Frontal cortex (tissue), 4 donors: Measurements from ENCODE around the gene WIZ. TPM values are rescaled to one million over a fixed set of nuclear protein-coding genes. Genes with fewer than 3 reads are reported as not detected.
"Not testable (repeated sequence)": the region's sequence is repeated elsewhere in the genome, so short reads cannot be mapped to it uniquely, and the experiment has no call there.

Experiments used
- DNase-seq, 2 donors: peaks; one replicate each; pipeline ENCODE4 v3.0.0; 2012; ENCODE audit warnings: low spot score in 2 of 2
- FAIRE-seq: peaks from 2 replicates; lab custom pipeline; 2012; peaks lifted over from hg19 to GRCh38; lab: Jason Lieb, UNC
- total RNA-seq: library from RNA; depleted of rRNA; stranded (reverse); fragments of >200 nt; gene quantifications from one replicate; pipeline ENCODE4 v1.2.3, GENCODE V29; 2014
- donor health status: control.
- donor health status: control.
- donor health status: control.

The WIZ gene
- total RNA-seq, result 10.6 TPM

GRCh38 chr19:15449620-15450527, at the start of gene WIZ:
WIZ (minus strand) TSS chr19:15449956; CDS start chr19:15448307, 1,649 bp downstream.
- FAIRE-seq (no peak), DNase-seq (peak; percentile 96 to 99)

- DNase-seq (no peak), FAIRE-seq (no peak)
Observed at GRCh38 chr19:15498910-15499309, 49.2 kb upstream of the WIZ start.

DNA sequence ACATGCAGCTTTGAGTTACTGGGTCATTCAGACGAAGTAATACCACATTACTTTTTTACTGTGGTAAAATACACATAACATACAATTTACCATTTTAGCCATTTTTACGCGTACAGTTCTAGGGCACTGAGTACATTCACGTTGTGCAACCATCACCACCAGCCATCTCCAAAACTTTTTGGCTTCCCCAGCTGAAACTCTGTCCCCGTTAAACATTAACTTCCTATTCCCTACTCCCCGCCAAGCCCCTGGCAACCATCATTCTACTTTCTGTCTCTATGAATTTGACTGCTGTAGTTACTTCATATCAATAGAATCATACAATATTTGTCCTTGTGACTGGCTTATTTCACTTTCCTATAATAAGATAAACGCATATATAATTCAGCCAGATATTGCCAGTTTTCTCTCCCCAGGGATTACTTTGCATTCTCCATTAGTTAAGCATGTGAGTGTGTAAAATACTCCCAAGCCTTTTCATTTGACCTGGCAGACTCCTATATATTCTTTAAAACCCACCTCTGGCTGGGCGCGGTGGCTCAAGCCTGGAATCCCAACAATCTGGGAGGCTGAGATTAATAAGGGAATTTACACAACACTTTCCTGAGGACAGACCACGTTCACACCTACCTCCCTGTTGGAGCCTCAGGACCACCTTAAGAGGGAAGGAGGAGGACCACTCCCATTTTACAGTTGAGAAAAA, 48.6 kb upstream of the WIZ start:
- DNase-seq, result no peak
- no peak for FAIRE-seq

GRCh38 chr19:15495151-15495550, 45.4 kb upstream of the WIZ start:
- FAIRE-seq (no peak), DNase-seq (no peak)

DNA sequence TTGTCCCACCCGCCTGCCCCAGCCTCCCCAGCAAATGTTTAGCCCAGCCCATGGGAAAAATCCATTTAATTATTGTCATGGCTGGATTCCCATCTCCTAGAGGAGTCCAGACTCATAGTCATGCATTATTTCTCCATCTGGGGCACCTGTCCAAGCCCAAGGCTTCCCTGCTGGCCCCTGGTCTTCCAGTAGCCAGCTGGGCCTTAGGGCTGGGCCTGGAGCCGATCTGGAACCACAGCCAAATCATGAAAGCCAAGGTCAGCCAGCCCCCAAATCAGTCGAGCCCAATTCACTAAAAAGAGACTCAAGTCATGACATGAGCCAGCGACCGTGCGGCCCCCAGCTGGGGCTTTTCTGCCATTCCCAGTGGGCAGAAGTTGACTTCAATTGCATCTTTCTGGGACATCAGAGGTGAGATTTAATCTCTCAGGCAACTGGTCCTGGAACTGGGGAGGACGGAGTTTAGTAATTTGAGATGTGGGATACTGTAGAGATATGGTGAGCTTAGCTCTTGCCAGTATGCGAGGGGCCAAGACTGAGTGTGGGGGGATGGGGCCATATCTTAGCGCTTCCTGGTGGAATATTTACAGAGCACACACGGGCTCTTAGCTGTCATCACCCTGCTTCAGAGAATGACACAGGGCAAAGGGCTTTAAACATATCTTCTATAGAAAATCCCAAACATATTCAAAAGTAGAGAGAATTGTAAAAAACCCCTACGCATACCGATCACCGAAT, 38.9 kb upstream of the WIZ start:
- DNase-seq (no peak), FAIRE-seq (no peak)

GRCh38 chr19:15487038-15487437, 37.3 kb upstream of the WIZ start:
- no peak for DNase-seq
- no peak for FAIRE-seq

GRCh38 chr19:15485768-15486167, 36.0 kb upstream of the WIZ start:
- FAIRE-seq, result not testable (repeated sequence)

GRCh38 chr19:15480996-15481395, 31.2 kb upstream of the WIZ start:
- DNase-seq, FAIRE-seq: not testable (repeated sequence)

More at GRCh38 chr19:15485768-15486167, 36.0 kb upstream of the WIZ start:
- DNase-seq, result not testable (repeated sequence)

DNA sequence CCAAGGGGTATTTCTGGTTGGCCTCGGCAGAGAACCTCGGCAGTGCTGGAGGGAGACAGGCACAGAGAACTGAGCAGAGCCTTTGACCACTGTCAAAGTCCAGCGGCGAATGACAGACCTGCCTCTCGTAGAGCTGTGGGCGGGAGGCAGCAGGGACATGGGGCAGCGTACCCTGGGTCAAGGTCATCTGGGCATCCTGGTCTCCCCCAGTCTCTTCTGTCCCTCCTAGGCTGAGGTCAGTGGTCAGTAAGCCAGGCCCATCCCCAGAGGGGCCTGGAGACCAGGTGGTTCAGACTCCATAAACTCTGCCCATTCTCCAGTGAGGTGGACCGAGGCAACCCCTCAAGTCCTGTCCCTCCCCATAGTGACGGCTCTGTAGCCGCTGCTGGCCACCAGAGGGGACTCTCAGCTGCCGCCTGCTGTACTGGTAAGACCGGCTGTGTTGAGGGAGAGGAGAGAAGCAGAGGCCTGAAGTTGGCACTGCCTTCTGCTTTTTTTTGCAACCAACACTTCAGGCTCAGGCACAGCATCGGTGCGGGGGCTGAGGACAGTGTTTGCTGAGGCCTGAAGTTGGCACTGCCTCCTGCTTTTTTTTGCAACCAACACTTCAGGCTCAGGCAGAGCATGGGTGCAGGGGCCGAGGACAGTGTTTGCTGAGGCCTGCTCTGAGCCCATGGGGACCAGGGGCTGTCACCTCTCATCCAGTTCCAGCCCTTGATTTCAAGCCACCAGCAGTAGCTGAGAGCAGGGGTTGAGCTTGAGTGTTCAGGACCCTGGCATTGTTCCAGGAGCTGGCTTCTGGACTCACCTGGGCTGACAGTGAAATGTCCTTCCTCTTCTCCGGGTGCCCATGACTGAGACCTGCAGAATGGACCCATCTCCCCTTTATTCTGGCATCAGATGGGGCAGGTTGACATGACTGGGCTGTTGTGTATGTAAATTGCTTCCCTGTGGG, 29.9 kb upstream of the WIZ start, which contains the start of gene PGLYRP2:
Gene PGLYRP2, minus strand, starts transcription at position 111 of the 955 bp plus-strand sequence. CDS start 130 bp downstream, outside the sequence.
- FAIRE-seq, result no peak
- DNase-seq, result no peak

- FAIRE-seq, result no peak
- no peak for DNase-seq
Observed at GRCh38 chr19:15476325-15476724, 26.6 kb upstream of the WIZ start.

- no peak for DNase-seq
- FAIRE-seq, result no peak
Observed at GRCh38 chr19:15475611-15476010, 25.9 kb upstream of the WIZ start.

DNA sequence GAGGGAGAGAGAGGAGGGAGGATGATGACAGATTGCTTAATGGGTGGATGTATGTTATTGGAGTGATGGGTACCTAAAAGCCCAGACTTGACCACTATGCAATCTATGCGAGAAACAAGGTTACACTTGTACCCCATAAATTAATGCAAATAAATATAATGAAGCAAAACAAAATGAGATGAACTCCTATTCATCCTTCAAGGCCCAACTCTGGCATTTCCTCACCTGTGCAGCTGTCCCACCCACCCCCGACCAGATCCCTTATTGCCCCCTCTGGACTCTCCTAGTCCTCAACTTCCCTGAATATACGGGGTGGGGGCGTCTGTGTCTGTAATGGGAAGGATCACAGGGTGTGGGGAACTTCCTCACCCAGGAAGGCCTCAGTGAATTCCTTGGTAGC, 25.4 kb upstream of the WIZ start:
- DNase-seq, result no peak

GRCh38 chr19:15473821-15474220, 24.1 kb upstream of the WIZ start:
- not testable (repeated sequence) for DNase-seq, FAIRE-seq

More for the DNA sequence above, 25.4 kb upstream of the WIZ start:
- no peak for FAIRE-seq

GRCh38 chr19:15471639-15472101, 21.9 kb upstream of the WIZ start:
- DNase-seq (no peak), FAIRE-seq (no peak)

- DNase-seq, result no peak
- FAIRE-seq, result no peak
Observed at GRCh38 chr19:15469513-15470297, 19.9 kb upstream of the WIZ start.

DNA sequence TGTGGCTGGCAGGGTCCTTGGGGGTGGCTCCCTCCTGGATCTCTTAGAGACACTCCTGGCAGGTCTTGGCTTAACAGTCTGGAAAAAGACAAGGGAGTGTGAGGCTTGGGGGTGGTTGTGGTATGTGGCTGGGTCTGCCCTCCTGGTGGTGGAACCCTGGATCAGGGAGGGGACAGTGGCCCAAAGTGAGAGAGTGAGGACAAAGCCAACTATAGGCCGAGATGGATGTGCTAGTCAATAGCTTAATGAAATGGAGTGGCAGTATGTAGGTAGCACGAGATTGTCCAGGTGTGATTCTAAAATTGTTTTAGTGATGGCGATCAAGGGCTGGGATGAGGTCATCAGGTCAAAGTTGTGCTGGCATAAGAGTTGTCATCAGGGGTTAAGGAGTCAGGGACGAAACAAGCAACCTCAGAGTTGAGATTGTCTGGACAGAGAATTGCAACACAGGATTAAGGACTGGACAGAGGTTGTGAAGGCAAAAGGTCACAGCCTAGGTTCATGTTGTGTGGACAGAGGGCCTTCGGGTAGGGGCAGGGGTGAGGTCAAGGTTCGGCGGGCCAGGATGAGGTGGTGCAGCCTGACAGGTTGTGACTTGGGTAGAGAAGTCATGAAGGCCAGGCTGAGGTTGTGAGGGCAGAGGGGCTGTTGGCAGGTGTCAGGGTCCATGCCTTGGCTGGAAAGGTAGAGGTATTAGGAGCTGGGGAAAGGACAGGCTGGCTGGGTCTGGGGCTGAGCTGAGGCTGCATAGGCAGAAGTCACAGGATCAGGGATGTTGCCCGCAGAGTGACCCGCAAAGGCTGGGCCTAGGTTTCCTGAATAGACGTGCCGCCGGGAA, 19.1 kb upstream of the WIZ start:
- FAIRE-seq (no peak), DNase-seq (no peak)

- FAIRE-seq (no peak), DNase-seq (no peak)
Observed at GRCh38 chr19:15467734-15468214, 18.0 kb upstream of the WIZ start.
